Inflammatory macrophage (primary cell): ENCODE results near the gene CAV3.

ENCODE experiments used
- DNase-seq, 2 donors: peaks; one replicate each; pipeline ENCODE4 v3.0.0-alpha.2; 2020 to 2022

Gene CAV3

GRCh38 chr3:8762607-8763377 is 29.2 kb downstream of the CAV3 start:
- DNase-seq: no peak

GRCh38 chr3:8764528-8764927 is 30.9 kb downstream of the CAV3 start:
- no peak for DNase-seq

- DNase-seq: no peak
Observed at GRCh38 chr3:8765528-8765927, 31.9 kb downstream of the CAV3 start.

DNA sequence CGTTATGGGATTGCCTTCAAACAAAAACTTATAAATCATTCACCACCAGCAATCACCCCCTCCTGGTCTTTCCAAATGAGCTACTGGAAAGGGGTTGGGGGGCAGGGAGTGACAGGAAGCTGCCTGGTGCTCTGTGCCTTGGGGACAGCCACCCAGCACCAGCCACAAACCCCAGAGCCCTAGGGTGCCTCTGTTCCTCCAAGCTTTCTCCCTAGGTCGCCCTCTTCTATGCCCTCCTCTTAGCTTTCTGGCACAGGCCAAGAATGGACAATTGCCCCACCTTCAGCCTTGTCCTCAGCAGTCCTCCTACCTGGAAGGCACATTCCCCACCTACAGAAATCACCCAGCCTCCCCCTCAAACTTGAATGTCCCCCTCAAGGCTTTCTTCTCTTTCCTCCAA is 32.5 kb downstream of the CAV3 start:
- DNase-seq: no peak

DNA sequence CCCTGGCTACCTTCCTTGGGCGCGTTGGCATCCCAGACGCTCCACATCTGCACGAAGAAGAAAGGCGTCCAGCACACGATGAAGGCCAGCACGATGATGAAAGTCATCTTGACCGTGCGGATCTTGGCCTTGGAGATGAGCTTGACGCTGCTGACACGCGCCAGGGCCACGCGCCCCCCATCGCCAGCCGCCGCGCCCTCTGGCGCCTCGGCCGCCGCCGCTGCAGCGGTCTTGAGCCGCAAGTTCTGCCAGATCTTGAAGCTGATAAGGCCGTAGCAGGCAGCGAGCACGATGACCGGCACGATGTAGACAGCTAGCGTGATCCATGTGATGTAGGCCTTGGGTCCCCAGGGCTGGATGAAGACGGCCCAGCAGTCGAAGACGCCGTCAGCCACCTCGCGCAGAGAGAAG is 33.7 kb downstream of the CAV3 start:
- DNase-seq: no peak

DNA sequence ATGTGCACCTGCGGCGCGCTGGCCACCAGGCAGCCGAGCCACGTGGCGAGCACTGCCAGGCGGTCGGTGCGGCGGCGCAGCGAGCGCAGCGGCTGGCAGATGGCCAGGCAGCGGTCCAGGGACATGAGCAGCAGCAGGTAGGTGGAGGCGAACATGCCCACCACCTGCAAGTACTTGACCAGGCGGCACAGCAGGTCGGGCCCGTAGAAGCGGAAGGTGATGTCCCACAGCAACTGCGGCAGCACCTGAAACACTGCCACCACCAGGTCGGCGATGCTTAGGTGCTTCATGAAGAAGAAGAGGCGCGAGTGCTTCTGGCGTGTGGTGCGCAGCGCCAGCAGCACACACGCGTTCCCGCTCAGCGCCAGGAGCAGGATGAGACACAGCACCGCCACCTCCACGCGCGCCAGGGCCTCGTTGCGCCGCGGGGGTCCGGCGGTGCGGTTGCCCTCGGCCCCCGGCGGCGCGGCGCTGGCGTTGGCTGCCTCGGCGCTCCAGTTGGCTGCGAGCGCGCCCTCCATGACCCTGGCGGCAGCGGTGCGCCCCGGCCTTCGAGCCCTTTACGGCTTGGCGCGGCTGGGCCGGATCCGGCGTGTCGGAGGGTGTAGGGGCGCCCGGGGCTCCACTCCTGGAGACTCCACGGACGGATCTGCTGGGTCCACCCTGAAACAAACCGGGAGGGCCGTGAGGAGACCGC is 34.2 kb downstream of the CAV3 start:
- DNase-seq: no peak

DNA sequence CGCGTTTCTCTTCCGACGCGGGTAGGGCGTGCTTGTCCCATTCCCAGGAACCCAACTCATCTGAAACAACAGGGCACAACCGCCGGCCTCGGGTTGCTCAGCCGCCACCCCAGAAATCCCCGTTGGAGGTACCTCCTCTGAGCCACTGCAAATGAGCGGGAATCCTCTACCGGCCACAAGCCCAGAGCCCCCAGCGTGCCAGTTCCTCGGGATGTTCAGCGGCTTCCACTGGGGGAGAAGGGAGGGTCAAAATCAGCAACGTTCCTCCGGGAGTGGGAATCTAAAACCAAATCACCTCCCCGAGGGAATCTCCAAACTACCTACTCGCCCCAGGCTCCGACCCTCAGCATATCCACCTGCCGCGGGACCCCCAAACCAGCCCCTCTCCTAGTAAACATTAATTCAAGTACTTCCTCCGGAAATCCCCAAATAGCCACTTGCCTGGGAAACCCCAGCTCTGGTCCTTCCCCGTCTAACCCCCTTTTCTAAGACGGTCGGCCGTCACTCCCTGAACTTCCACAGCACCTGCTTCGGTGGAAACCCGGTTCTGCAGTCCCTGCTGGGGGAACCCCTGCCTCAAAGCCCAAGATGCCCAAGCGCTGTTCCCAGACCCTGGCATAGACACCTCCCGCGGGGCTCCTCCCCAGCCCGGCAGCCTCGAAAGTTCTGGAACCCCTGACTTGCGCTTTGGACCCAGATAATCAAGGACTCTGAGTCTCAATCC is 34.9 kb downstream of the CAV3 start:
- no peak for DNase-seq

DNA sequence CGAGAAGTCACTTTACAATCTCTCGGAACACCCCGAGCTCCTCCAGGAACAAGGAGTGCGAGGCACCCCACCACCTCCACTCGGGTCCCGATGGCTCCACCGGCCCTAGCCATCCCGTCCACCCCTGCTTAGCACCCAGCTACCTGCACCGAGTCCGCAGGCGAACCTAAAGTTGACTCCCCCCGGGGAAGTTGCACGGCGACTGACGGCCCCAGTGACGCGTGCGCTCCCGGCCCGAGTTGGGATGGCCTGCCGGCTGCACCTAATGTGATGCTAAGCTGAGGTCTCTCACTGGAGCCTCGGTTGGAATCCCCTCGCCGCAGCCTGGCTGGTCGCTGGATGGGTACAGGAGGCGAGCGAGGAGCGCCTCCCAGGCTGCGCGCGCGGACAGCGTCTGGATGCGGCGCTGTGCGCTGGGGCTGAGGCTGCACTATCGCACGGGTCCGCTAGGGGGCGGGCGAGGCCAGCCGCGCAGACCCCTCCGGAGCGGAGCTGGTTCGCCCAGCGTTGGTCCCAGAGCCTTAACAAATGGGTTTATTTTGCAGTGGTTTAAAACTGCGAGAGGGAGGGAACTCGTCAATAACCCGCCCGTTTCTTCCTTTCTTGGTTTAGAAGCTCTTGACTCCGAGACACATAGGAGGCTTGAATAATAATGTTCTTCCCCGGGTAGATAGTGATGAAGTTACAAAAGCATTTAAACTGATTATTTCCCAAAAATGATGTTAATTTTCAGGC is 35.7 kb downstream of the CAV3 start, which contains the start of gene OXTR:
Gene OXTR, minus strand, starts transcription at position 526 of the 735 bp plus-strand sequence. CDS start 1,426 bp downstream, outside the sequence.
- peak; percentile 33 to 47 for DNase-seq

- DNase-seq: no peak
Observed at GRCh38 chr3:8773941-8774542, 40.4 kb downstream of the CAV3 start.

DNA sequence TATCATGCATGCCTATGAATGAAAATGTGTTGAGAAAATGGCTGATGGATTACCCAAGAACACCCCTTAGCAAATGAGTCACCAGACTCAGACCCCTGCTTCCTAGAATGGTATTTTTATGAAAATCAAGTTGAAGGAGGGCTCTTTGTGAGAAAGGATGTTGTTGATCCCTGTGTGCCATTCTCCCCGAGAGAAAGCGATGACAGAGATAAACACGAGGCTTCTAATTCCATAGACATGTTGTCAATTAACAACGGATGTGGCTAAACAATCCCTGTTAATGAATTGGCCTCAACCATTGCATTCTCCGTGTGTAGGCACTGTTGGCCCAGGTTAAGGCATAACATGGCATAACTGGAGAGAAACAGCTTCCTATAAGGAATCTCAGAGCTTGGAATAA is 41.6 kb downstream of the CAV3 start:
- no peak for DNase-seq

DNA sequence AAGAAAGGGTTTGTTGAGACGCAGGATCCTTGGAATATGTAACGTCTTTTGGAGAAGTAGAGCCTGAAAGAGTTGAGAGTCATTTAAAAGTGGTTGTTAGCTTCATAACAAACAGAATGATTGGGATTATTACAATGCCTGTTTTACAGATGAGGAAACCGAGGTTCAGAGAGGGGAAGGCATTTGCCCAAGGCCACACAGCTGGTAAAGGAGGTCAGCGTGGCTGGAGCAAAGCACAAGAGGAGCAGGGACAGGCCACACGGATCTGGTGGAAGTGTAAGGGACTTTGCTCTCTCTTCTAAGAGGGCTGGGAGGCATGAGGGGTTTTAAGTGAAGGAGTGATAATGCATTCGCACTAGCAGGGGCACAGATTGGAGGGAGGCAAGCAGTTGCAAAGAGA is 42.0 kb downstream of the CAV3 start:
- no peak for DNase-seq

DNA sequence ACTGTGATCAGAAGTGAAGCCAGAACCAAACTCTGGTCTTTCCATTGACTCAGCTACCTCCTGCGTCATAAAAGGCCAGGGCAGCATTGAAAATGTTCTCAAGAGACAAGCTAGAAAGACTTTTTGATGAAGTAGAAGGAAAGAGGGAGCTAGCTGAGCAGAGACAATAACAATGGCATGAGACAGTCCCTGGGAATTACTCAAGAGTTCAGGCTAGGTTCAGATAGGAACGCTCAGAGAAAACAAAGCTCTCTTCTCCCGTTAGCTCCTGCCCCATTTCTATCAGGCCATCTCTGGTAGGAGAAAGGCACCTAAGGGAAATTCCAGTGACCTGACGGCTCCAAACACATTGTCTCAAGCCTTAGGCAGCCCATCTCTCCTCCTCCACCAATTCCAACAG is 42.8 kb downstream of the CAV3 start:
- no peak for DNase-seq

- DNase-seq: no peak
Observed at GRCh38 chr3:8777201-8777977, 43.8 kb downstream of the CAV3 start.

GRCh38 chr3:8777978-8778267 is 44.3 kb downstream of the CAV3 start:
- DNase-seq: no peak

DNA sequence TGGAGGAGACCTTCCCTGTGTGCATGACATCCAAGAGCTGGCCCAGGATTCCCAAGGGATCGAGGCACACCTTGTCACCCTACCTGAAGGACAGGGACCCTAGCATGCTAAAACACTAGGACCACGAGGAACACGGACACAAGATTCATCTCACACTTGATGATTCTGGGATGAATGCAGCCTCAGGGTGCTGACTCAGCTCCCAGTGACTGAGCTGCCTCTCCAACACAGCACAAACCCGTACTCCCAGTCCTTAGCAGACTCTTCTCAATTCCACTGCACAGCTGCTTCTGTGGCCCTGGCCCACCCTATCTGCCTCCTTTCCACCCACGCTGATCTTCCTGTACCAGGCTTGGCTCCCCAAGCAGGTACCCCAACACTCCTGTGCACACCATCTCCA is 44.9 kb downstream of the CAV3 start:
- DNase-seq: no peak

- peak; percentile 2 to 44 for DNase-seq
Observed at GRCh38 chr3:8780279-8780678, 46.7 kb downstream of the CAV3 start.

DNA sequence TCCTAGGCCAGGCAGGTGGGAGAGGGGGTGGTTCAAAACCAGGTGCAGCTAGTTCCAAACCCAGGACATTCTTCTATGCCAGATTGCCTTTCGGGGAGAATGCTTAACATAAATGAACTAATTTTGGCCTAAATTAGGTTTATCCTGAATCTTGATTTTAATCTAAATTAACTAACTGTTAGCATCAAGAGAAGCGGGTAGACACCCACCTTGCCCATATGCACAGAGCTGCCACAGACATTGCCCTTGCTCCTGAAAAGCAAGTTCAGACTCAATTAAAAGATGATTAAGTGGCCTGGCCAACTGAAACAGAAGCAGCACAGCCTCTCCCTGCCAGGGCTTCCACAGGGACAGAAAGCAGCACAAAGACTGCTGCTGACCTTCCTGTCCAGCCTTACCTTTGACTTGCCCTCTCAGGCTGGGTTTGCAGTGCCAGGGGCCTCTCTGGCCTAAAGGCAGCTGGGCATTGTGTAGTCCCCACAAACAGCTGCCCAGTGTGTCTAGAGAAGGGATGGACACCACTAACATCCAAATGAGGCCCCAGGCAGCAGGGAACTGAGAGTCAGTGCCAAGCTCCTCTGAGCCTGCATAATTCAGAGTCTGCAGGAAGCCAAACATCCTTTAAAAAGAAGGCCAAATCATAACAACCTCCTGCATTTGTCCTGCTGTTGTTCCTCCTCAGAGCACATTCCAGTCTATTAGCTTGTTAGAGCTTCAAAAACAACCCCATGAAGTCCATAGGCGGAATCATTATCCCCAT is 51.3 kb downstream of the CAV3 start:
- DNase-seq: no peak

DNA sequence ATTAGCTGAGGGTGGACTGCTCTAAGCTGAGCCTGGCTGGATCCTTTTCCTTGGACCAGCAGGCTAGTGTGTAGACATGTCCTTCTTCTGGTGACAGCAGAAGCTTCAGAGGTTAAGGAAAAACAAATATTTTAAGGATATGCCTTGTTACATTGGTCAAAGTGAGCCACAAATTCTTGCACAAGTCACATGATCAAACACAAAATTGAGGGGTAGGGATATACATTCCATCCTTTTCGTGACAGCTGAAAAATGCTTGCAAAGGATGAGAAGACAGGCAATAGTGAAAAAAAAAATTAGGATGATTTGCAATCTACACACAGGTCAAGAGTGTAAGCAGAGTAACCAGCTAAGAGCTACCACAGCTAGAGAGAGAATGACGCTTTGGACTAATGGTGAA is 56.9 kb downstream of the CAV3 start:
- no peak for DNase-seq

GRCh38 chr3:8793242-8793641 is 59.6 kb downstream of the CAV3 start:
- DNase-seq: no peak

- no peak for DNase-seq
Observed at GRCh38 chr3:8794247-8794646, 60.6 kb downstream of the CAV3 start.
